ENCODE measurements around the gene PCCB. TPM values are rescaled to one million over a fixed set of nuclear protein-coding genes. Genes with fewer than 3 reads are reported as not detected.

Gene PCCB
- total and polyA plus RNA-seq, 2 donors from 2014 or later: 37.1 to 90.0 TPM

DNA sequence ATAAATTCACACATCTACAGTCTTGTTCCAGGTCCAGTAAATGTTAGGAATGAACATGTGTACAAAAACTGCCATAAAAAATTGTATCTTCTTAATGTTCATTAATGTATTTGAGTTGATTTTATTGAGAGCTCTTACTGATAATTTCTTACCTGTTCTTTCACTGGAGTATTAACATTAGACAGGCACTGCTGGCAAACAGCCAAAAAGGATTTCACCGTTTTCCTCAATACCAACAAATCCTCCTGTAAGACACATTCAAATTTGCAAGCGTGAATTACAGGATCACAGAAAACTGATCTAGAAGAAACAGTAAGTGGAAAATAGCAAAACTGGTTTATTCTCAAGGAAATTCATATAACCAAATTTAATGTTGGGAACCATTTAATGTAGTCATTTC lies 127.4 kb downstream of the PCCB start:
- TF ChIP-seq, protein P1, sequence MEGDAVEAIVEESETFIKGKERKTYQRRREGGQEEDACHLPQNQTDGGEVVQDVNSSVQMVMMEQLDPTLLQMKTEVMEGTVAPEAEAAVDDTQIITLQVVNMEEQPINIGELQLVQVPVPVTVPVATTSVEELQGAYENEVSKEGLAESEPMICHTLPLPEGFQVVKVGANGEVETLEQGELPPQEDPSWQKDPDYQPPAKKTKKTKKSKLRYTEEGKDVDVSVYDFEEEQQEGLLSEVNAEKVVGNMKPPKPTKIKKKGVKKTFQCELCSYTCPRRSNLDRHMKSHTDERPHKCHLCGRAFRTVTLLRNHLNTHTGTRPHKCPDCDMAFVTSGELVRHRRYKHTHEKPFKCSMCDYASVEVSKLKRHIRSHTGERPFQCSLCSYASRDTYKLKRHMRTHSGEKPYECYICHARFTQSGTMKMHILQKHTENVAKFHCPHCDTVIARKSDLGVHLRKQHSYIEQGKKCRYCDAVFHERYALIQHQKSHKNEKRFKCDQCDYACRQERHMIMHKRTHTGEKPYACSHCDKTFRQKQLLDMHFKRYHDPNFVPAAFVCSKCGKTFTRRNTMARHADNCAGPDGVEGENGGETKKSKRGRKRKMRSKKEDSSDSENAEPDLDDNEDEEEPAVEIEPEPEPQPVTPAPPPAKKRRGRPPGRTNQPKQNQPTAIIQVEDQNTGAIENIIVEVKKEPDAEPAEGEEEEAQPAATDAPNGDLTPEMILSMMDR (IDR thresholded peaks at IDR 0.05; ENCODE audit: borderline replicate concordance, extremely low read depth, insufficient read depth): no peak
- intact Hi-C loops (cut with DNase I): no loop called here

DNA sequence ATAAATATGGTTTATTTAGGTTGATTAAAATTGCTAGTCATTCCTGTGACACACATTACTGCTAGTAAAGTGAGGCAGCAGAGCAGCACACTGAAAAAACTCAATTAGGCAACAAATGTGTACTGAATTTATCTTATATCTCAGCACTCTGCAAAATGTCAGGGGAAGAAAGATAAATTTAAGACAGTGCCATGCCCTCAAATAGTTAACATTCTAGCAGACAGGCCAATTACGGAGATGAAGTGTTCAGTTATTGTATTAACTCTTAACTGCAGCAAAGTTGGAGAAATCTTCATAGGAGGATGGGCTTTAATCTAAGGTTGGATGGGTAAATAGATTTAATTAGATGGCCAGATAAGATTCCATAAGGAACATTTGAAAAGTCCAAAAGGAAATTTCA lies 127.9 kb downstream of the PCCB start:
- no peak for FAIRE-seq
- Histone ChIP-seq H3K27me3 (ENCODE audit: control insufficient read depth, insufficient read depth, low read length) (no peaks in the 10 kb centered on the region), H3K9ac (ENCODE audit: low read length in 3 of 3) (no peak overlapping the region), H3K27ac (ENCODE audit: low read depth in 2 of 2, low read length in 2 of 2) (no peak overlapping the region), H3K9me3 (ENCODE audit: control insufficient read depth in 2 of 3, insufficient read depth in 1 of 3, low read length in 3 of 3) (no peaks in the 10 kb centered on the region), H3K4me3 (ENCODE audit: low read length in 3 of 3) (no peak overlapping the region), H3K36me3 (ENCODE audit: control insufficient read depth in 2 of 3, insufficient read depth in 3 of 3, low read length in 3 of 3) (peaks cover 0 to 3% (median 2%) of the 10 kb centered on the region in 3 donors), H3K4me1 (ENCODE audit: control insufficient read depth in 2 of 3, insufficient read depth in 2 of 3, low read depth in 1 of 3, low read length in 3 of 3) (no peaks in the 10 kb centered on the region)
- no peak for DNase-seq
- TF ChIP-seq, protein P1 (IDR thresholded peaks at IDR 0.05; ENCODE audit: borderline replicate concordance, extremely low read depth, insufficient read depth): no peak
- intact Hi-C loops (cut with DNase I): no loop called here

More for the DNA sequence above, 127.4 kb downstream of the PCCB start:
- Histone ChIP-seq H3K4me1 (ENCODE audit: control insufficient read depth in 2 of 3, insufficient read depth in 2 of 3, low read depth in 1 of 3, low read length in 3 of 3) (no peaks in the 10 kb centered on the region), H3K9me3 (ENCODE audit: control insufficient read depth in 2 of 3, insufficient read depth in 1 of 3, low read length in 3 of 3) (no peaks in the 10 kb centered on the region), H3K27ac (ENCODE audit: low read depth in 2 of 2, low read length in 2 of 2) (no peak overlapping the region), H3K9ac (ENCODE audit: low read length in 3 of 3) (no peak overlapping the region), H3K4me3 (ENCODE audit: low read length in 3 of 3) (no peak overlapping the region), H3K27me3 (ENCODE audit: control insufficient read depth, insufficient read depth, low read length) (no peaks in the 10 kb centered on the region), H3K36me3 (ENCODE audit: control insufficient read depth in 2 of 3, insufficient read depth in 3 of 3, low read length in 3 of 3) (peaks cover 0 to 3% (median 2%) of the 10 kb centered on the region in 3 donors)
- FAIRE-seq (no peak), DNase-seq (no peak)

Other genes starting within 250 kb of the PCCB start
- 37.1 TPM for gene MSL2, start 54.0 kb upstream of the PCCB start, total RNA-seq
- gene MSL2, start 54.0 kb upstream of the PCCB start, polyA plus RNA-seq (ENCODE audit: insufficient read depth, low read depth, low replicate concordance): 7.2 TPM